D721Med (cell line): Measurements from ENCODE around the gene TBC1D3E.
"Not testable (repeated sequence)": the region's sequence is repeated elsewhere in the genome, so short reads cannot be mapped to it uniquely, and the experiment has no call there.

Source experiments
- DNase-seq: peaks from one replicate; pipeline ENCODE4 v3.0.0; 2011; ENCODE audit warnings: low spot score; ENCODE audit not compliant: insufficient read length
- FAIRE-seq: peaks from 2 replicates; lab custom pipeline; 2011; peaks lifted over from hg19 to GRCh38; lab: Jason Lieb, UNC

The TBC1D3E gene

DNA sequence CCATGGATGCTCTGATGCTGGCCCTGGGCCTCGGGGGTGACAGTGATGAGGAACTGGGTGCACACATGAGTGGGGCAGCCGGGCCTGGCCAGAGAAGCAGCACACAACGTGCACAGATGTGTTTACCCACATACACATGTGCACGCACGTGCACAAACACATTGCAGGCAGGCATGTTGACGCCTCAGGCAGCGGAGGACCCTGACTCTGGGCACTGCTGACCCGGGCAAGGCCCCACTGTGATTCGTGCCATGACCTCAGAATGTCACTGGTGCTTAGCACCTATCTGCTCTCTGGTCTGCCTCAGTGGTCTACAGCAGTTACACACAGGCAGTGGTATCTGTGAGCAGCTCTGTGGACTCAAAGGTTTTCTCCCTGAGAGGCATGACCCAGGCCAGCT is at the start of gene TBC1D3E:
TSS of gene TBC1D3E (plus strand) at position 301 of the 400 bp plus-strand sequence. CDS start 1,545 bp downstream, outside the sequence.
- not testable (repeated sequence) for DNase-seq, FAIRE-seq

DNA sequence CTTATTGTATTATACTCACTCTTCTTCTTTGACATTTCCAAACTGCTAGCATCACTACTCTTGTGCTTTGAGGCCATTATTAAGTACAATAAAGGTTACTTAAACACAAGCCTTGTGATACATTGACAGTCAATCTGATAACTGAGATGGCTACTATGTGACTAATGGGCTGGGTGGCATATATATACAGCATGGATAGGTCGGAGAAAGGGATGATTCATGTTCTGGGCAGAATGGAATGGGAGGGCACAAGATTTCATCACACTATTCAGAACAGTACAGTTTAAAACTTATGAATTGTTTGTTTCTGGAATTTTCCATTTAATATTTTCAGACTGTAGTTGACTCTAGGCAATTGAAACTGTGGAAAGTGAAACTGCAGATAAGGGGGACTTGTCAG is 40.4 kb upstream of the TBC1D3E start:
- not testable (repeated sequence) for FAIRE-seq, DNase-seq

DNA sequence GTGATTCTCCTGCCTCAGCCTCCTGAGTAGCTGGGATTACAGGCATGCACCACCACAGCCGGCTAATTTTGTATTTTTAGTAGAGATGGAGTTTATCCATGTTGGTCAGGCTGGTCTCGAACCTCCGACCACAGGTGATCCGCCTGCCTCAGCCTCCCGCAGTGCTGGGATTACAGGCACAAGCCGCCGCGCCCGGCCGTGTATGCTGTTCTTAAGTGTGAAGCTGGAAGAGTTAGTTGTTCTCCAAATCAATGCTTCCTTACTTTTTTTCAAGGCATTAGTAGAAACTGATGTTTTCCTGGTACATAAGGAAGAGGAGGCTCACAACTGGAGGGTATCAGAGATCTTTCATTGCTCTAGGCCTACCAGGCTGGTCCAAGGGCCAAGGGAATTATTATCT is 39.6 kb upstream of the TBC1D3E start:
- FAIRE-seq, DNase-seq: not testable (repeated sequence)

DNA sequence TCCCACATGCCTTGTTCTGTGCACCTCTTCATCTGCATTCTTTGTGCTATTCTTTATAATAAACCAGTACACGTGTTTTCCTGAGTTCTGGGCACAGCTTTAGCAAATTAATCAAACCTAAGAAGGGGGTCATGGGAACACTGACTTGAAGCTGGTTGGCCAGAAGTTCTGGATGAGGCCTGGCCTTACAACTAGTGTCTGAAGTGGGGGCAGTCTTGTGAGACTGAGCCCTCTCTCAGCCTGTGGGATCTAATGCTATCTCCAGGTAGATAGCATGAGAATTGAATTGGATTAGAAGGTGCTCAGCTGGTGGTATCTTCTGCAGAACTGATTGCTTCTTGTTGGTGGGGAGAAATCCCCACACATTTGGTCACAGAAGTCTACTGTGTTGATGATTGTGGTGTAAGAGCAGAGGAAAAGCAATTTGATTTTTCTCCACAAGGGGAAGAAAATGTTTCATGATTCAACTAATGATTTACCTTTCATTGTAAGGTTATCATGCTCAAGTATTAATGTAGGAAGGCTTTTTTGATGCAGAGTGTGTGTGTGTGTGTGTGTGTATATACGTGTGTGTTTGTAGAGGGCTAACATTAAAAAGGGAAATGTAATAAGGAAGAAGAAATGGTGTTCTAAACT is 33.6 kb upstream of the TBC1D3E start:
- not testable (repeated sequence) for DNase-seq, FAIRE-seq

DNA sequence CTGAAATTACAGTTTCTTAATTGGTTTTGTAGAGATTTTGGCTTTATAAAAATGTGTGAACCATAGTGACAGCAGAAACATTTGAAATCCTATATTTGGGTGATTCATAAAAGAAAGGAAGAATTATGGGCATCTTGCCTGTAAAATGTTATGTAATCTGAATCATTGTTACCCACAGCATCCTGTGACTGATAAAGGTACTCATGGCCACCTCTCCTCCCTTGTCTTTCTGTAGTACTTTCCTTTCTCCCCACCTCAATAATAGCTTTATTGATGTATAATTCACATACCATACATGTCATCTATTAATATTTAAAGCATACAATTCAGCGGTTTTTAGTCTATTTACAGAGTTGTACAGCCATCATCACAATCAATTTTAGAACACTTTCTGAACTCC is 28.5 kb upstream of the TBC1D3E start:
- not testable (repeated sequence) for DNase-seq, FAIRE-seq

DNA sequence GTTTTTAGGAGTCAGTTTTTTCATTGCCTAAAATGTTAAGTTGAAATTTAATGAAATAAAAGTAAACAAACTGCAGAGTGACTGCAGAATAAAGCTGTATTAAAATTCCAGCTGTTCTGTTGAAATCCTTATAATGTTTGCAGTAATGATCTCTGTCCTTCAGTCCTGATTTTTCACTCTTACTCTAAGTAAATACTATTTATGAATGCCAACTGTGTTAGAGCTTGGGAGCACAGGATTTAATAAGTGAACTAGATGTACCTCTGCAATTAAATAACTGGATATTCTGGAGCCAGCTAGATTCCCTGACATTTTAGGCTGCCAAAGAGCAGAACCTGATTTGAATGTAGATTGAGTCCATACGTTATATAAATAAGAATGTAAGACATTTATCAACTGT is 7.9 kb upstream of the TBC1D3E start:
- DNase-seq, FAIRE-seq: not testable (repeated sequence)

DNA sequence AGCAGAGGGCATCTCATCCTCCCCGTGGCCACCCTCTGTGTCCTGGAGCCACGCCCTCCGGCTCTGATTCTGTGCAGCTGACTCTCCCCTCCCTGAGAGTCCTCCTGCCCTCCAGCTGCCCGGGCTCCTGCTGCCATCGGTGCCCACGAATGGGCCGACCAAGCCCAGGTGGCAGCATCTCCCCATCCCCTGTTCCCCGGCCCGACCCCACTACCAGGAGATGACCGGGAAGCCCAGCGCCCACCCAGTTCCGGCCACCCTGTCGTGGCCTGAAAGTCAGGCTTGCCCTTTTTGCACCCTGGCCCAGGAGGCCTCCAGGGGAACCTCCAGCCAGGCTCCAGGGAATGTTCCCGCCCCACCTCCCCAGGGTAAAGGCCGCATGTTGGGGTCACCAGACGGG is 7.1 kb downstream of the TBC1D3E start:
- not testable (repeated sequence) for FAIRE-seq, DNase-seq
